Measurements from ENCODE around the gene GNAS-AS1. TPM values are rescaled to one million over a fixed set of nuclear protein-coding genes. Genes with fewer than 3 reads are reported as not detected.

GNAS-AS1 gene
- total RNA-seq, 1 experiment from 2014 or later, result 0.11 TPM

DNA sequence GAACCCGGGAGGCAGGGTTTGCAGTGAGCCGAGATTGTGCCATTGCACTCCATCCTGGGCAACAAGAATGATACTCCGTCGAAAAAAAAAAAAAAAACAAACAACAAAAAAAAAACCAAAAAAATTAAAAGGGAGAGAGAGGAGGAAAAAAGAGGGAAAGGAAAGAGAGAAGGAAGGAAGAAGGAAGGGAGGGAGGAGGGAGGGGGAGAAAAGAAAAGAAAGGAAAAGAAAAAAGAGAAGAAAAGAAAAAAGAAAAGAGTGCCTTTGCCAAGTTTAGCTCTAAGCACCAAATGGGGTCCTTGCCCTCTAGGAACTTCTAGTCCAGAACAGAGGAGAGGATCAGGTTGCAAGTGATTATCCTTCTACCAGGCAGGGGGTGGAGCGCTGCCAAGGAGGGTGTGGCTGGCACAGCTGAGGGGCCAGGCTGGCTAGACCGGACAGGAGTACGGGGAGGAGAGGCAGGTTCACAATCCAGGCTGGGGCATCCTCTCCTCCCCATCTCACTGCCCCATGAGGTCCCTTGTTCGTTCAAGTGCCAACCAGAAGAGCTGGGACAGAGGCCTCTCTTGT is 20.9 kb upstream of the GNAS-AS1 start:
- Histone ChIP-seq H3K79me2 (ENCODE audit: low read length) (no peaks in the 10 kb centered on the region), H3K27me3 (ENCODE audit: low read length) (no peaks in the 10 kb centered on the region), H3K4me1 (ENCODE audit: insufficient read depth, low read length) (peaks cover 25% of the 10 kb centered on the region), H2AFZ (ENCODE audit: low read length) (no peak overlapping the region), H3K36me3 (ENCODE audit: low read depth, low read length) (no peaks in the 10 kb centered on the region), H3K9ac (ENCODE audit: low read length) (no peak overlapping the region), H4K20me1 (ENCODE audit: low read length) (no peaks in the 10 kb centered on the region), H3K9me3 (ENCODE audit: low read length) (no peaks in the 10 kb centered on the region), H3F3A (ENCODE audit: low read length, unreplicated experiment) (no peaks in the 10 kb centered on the region), H3K4me2 (ENCODE audit: low read length) (no peak overlapping the region), H3K4me3 (ENCODE audit: low read length) (no peak overlapping the region), H3K27ac (ENCODE audit: low read length) (no peak overlapping the region), H3K9me2 (replicated peaks; ENCODE audit: low read length) (no peaks in the 10 kb centered on the region)
- CTCF ChIA-PET, result no interaction called here
- intact Hi-C loops (cut with micrococcal nuclease), result loop anchor here (2.0 kb wide), 2 partner anchors 19 to 625 kb away; no protein-coding TSS in a partner anchor
- no peak for TF ChIP-seq EZH2phosphoT487 (IDR thresholded peaks at IDR 0.05; ENCODE audit: borderline replicate concordance, low read length)
- TF ChIP-seq CTCF (conservative IDR thresholded peaks at IDR 0.05; ENCODE audit: low read depth, low read length), result no peak
- no peak for TF ChIP-seq EZH2 (IDR thresholded peaks at IDR 0.05; ENCODE audit: low read length, unreplicated experiment)
- DNase-seq (peak; percentile 41), ATAC-seq (no peak)
- POLR2A ChIA-PET (ENCODE audit: unreplicated experiment), result no interaction called here
- BruUV-seq (replicated peaks), result no TSS peak

DNA sequence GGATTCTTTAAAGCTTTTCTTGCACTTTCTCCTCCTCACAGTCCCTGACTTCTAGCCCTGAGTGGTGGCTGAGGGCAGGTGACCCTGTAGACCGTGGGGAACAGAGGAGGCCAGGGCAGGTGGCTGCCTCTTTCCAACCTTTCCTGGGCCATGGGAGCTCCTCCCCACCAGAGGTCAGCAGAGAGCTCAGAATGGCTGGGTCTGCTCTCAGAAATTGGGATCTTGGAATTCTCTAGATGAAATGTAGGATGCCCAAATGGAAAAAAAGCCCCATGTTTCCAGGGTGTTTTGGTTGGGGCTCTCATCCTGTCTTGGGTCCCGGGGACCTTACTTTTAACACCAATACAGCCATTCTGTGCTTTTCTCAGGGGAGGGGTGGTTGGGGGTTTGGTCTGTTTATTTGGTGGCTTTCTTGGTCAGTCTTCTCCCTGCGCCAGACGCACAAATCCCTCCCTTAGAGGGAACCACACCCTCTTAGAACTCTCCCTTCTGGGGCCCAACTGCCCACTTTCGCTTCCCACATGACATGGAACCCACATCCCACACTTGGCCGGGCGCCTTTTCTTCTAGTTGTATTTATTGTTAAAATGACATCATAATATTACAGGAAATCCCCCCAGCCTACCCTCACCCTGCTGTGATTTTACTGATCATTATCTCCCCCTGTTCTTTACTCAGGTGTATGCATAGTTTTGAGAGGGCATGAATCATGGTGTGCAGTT is 19.8 kb upstream of the GNAS-AS1 start:
- Histone ChIP-seq H3K36me3 (ENCODE audit: low read depth, low read length) (no peaks in the 10 kb centered on the region), H3K4me2 (ENCODE audit: low read length) (peak overlapping the region; percentile 24), H3K4me1 (ENCODE audit: insufficient read depth, low read length) (peaks cover 14% of the 10 kb centered on the region), H4K20me1 (ENCODE audit: low read length) (no peaks in the 10 kb centered on the region), H3K9ac (ENCODE audit: low read length) (no peak overlapping the region), H2AFZ (ENCODE audit: low read length) (peak overlapping the region; percentile 29), H3K4me3 (ENCODE audit: low read length) (no peak overlapping the region), H3F3A (ENCODE audit: low read length, unreplicated experiment) (no peaks in the 10 kb centered on the region), H3K9me3 (ENCODE audit: low read length) (no peaks in the 10 kb centered on the region), H3K27ac (ENCODE audit: low read length) (0 out of 2 replicates have a peak overlapping the region, but pooled peaks have one; percentile 3), H3K27me3 (ENCODE audit: low read length) (no peaks in the 10 kb centered on the region), H3K9me2 (replicated peaks; ENCODE audit: low read length) (no peaks in the 10 kb centered on the region), H3K79me2 (ENCODE audit: low read length) (no peaks in the 10 kb centered on the region)
- intact Hi-C loops (cut with micrococcal nuclease), result loop anchor here (1.0 to 2.0 kb wide), 4 partner anchors 20 to 626 kb away; no protein-coding TSS in a partner anchor
- POLR2A ChIA-PET (ENCODE audit: unreplicated experiment), result interaction anchor here (0.7 kb wide), 1 partner anchor 68 kb away, joined by 4 read pairs; no protein-coding TSS in a partner anchor
- TF ChIP-seq CTCF (conservative IDR thresholded peaks at IDR 0.05; ENCODE audit: low read depth, low read length) (peak; percentile 98), EZH2 (IDR thresholded peaks at IDR 0.05; ENCODE audit: low read length, unreplicated experiment) (no peak), EZH2phosphoT487 (IDR thresholded peaks at IDR 0.05; ENCODE audit: borderline replicate concordance, low read length) (no peak)
- DNase-seq (peak; percentile 91), ATAC-seq (peak; percentile 96)
- BruUV-seq (replicated peaks), result no TSS peak
- CTCF ChIA-PET, result interaction anchor here (0.6 to 1.0 kb wide), 4 partner anchors 16 to 585 kb away, joined by 3 to 5 read pairs (median 4); partner anchors contain the start of gene ATP5F1E
